Fibroblast of lung (primary cell): ENCODE measurements around the gene NTN1. TPM values are rescaled to one million over a fixed set of nuclear protein-coding genes. Genes with fewer than 3 reads are reported as not detected.

Experiments used
- DNase-seq, 2 donors: peaks; one replicate each; pipeline versions ENCODE4 v3.0.0 to v3.0.0-alpha.2; 2010; ENCODE audit warnings: low read depth in 2 of 2
- H2AFZ ChIP-seq: 2 replicates; pipeline ENCODE4 v1.5.1; 2012; ENCODE audit warnings: low read length, control low read depth, inconsistent platforms
- H3K27ac ChIP-seq: 2 replicates; pipeline ENCODE4 v1.5.1; 2011; ENCODE audit warnings: low read length, control low read depth; ENCODE audit not compliant: insufficient read depth
- H3K27me3 ChIP-seq: 2 replicates; pipeline ENCODE4 v1.5.1; 2011; ENCODE audit warnings: mild to moderate bottlenecking, low read length; ENCODE audit not compliant: control insufficient read depth, insufficient read depth
- H3K36me3 ChIP-seq: 2 replicates; pipeline ENCODE4 v1.5.1; 2011; ENCODE audit warnings: low read length; ENCODE audit not compliant: control insufficient read depth, insufficient read depth
- H3K4me1 ChIP-seq: 2 replicates; pipeline ENCODE4 v1.5.1; 2011; ENCODE audit warnings: low read length; ENCODE audit not compliant: control insufficient read depth, insufficient read depth; ENCODE audit errors: extremely low read depth
- H3K4me2 ChIP-seq: 2 replicates; pipeline ENCODE4 v1.5.1; 2011; ENCODE audit warnings: low read length, control low read depth; ENCODE audit not compliant: insufficient read depth; ENCODE audit errors: extremely low read depth
- H3K4me3 ChIP-seq, 4 experiments: fragments of 200-600 bp in 1 of 4; sonication (generic) in 1 of 4; replicated peaks in 1 of 4; 2 replicates each; pipeline ENCODE4 v1.5.1; 2011 to 2016; ENCODE audit warnings: low read length in 4 of 4, low read depth in 3 of 4, mild to moderate bottlenecking in 3 of 4, control low read depth in 2 of 4, inconsistent platforms in 1 of 4, mixed read lengths in 1 of 4; ENCODE audit not compliant: insufficient read depth in 1 of 4; ENCODE audit errors: control extremely low read depth in 1 of 4
- H3K79me2 ChIP-seq: 2 replicates; pipeline ENCODE4 v1.5.1; 2012; ENCODE audit warnings: mild to moderate bottlenecking, low read length, inconsistent platforms; ENCODE audit not compliant: control insufficient read depth, insufficient read depth
- H3K9ac ChIP-seq: 2 replicates; pipeline ENCODE4 v1.5.1; 2011; ENCODE audit warnings: mild to moderate bottlenecking, low read length, control low read depth; ENCODE audit not compliant: insufficient read depth
- H3K9me3 ChIP-seq: 2 replicates; pipeline ENCODE4 v1.5.1; 2012; ENCODE audit warnings: low read depth, low read length; ENCODE audit not compliant: control insufficient read depth, insufficient read depth
- H4K20me1 ChIP-seq: 2 replicates; pipeline ENCODE4 v1.5.1; 2011; ENCODE audit warnings: low read length; ENCODE audit not compliant: control insufficient read depth, insufficient read depth; ENCODE audit errors: extremely low read depth
- EZH2 ChIP-seq: IDR thresholded peaks from 2 replicates; pipeline ENCODE4 v1.5.1; 2012; ENCODE audit warnings: low read length, control low read depth, mild to moderate bottlenecking; ENCODE audit errors: missing control alignments
- polyA plus RNA-seq, 2 donors: library from polyadenylated mRNA; depleted of rRNA in 1 of 2; stranded (reverse) in 1 of 2; unstranded in 1 of 2; fragments of >200 nt; gene quantifications; 2 replicates each; pipeline ENCODE4 v1.2.1, GENCODE V29; 2011 to 2012; ENCODE audit warnings: missing spikeins in 1 of 2
- total RNA-seq: library from RNA; depleted of rRNA; stranded (reverse); fragments of >200 nt; gene quantifications from 2 replicates; pipeline ENCODE4 v1.2.1, GENCODE V29; 2014
- TF ChIP-seq, protein P1 (sequence below), 2 donors: IDR thresholded peaks in 1 of 2; conservative IDR thresholded peaks in 1 of 2; 1 replicate in 1 of 2; 2 replicates in 1 of 2; pipeline ENCODE4 v1.5.1; 2011 to 2012; ENCODE audit warnings: low read length in 2 of 2, control low read depth in 1 of 2, inconsistent platforms in 1 of 2, low read depth in 1 of 2, mild to moderate bottlenecking in 1 of 2

NTN1 gene
- total and polyA plus RNA-seq, 2 donors (not counting 1 experiment from before 2014, with no cell fraction given): 0.17 to 3.1 TPM

DNA sequence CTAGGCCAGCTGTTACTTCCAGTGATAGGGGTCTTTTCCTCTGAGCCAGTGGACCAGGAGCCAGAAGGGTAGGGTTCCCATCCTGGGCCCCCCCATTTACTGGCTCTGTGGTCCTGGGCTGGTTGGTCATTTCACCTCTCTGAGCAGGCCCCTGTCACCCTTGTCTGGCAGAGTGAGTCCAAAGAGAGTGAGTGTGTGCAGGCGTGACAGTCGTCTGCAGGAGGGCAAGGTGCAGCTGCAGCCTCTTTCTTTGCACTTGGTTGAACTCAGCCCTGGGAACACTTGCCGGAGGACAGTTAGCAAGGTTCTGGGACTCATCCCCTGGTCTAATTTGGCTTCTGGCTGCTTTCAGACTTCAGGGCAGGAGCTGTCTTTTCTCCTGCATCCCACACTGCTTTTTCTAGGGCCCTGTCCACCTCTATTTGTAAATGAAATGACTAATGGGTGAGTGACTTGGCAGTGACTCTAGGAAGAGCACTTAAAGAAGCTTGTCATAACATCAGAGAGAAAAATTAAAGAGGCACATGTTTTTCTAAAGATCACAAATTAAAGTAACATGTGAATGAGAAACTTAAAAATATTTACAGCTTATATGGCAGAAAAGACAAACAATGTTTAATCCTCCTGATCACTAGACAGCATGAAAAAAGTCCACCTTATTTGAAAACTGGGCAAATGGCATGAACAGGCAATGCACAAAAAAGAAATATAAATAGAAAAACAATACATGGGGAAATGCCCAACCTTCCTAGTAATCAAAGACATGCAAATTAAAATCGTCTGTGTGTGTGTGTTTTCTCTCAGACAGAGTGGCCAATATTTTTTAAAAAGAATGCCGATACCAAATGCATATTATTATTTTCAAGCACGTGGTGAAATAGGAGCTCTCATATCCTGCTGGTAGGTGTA lies 137.5 kb downstream of the NTN1 start:
- Histone ChIP-seq H3K27ac (no peak overlapping the region), H4K20me1 (no peaks in the 10 kb centered on the region), H3K9ac (no peak overlapping the region), H2AFZ (no peak overlapping the region), H3K9me3 (no peaks in the 10 kb centered on the region), H3K36me3 (no peaks in the 10 kb centered on the region), H3K4me3 (no peak overlapping the region), H3K4me1 (peaks cover 2% of the 10 kb centered on the region), H3K27me3 (no peaks in the 10 kb centered on the region), H3K79me2 (no peaks in the 10 kb centered on the region), H3K4me2 (no peak overlapping the region)
- peak in 1 of 2 donors; percentile 10 for DNase-seq
- TF ChIP-seq, protein P1, sequence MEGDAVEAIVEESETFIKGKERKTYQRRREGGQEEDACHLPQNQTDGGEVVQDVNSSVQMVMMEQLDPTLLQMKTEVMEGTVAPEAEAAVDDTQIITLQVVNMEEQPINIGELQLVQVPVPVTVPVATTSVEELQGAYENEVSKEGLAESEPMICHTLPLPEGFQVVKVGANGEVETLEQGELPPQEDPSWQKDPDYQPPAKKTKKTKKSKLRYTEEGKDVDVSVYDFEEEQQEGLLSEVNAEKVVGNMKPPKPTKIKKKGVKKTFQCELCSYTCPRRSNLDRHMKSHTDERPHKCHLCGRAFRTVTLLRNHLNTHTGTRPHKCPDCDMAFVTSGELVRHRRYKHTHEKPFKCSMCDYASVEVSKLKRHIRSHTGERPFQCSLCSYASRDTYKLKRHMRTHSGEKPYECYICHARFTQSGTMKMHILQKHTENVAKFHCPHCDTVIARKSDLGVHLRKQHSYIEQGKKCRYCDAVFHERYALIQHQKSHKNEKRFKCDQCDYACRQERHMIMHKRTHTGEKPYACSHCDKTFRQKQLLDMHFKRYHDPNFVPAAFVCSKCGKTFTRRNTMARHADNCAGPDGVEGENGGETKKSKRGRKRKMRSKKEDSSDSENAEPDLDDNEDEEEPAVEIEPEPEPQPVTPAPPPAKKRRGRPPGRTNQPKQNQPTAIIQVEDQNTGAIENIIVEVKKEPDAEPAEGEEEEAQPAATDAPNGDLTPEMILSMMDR (conservative IDR thresholded peaks at IDR 0.05 in 1 of 2, IDR thresholded peaks at IDR 0.05 in 1 of 2; ENCODE audit: low read depth in 1 of 2, low read length in 2 of 2): no peak
- TF ChIP-seq EZH2: no peak

DNA sequence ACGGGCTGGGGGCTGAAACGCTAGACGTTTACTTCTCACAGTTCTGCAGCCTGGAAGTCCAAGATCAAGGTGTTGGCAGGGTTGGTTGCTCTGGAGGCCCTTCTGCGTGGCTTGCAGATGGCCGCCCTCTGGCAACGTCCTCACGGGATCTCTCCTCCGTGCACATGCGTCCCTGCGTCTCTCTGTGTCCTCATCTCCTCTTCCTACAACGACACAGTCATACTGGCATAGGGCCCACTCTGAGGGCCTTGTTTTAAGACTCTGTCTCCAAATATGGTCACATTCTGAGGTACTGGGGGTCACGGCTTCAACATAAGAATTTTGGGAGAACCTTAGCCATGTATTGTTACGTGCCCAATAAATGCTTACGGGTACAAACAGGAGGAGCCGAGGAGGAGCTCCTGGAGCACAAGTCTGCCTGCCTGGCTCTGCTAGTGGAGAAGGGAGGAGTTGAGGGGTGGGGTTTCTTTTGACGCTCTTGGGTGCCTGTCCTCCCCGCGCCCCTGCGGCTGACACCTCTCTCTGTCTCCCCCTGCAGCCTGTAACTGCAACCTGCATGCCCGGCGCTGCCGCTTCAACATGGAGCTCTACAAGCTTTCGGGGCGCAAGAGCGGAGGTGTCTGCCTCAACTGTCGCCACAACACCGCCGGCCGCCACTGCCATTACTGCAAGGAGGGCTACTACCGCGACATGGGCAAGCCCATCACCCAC lies 141.1 kb downstream of the NTN1 start:
- Histone ChIP-seq H3K9me3 (no peaks in the 10 kb centered on the region), H3K9ac (no peak overlapping the region), H3K4me3 (no peak overlapping the region), H3K27me3 (no peaks in the 10 kb centered on the region), H2AFZ (no peak overlapping the region), H3K79me2 (no peaks in the 10 kb centered on the region), H3K36me3 (no peaks in the 10 kb centered on the region), H4K20me1 (no peaks in the 10 kb centered on the region), H3K4me1 (peaks cover 2% of the 10 kb centered on the region), H3K4me2 (no peak overlapping the region), H3K27ac (no peak overlapping the region)
- no peak for DNase-seq
- no peak for TF ChIP-seq EZH2
- TF ChIP-seq, protein P1 (conservative IDR thresholded peaks at IDR 0.05 in 1 of 2, IDR thresholded peaks at IDR 0.05 in 1 of 2; ENCODE audit: low read depth in 1 of 2, low read length in 2 of 2): no peak

DNA sequence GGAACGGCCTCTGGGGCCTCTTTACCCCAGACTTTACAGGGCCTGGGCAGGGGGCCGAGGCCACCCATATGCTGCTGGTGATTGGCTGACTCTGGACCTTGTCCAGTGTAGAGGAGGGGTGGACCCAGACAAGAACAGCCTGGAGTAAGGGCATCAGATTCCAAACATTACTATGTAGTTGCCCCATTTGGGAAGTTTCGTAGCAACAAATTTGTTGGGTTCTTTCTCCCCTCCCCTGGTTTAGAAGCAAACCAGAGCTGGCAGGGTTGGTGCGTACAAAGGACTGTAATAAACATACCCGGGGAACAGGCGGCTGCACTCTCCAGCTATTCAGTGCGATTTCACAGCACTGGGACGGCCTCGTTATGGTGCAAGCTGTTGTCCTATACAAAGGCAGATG lies 145.5 kb downstream of the NTN1 start:
- H3K4me2 ChIP-seq: no peak overlapping the region
- no peaks in the 10 kb centered on the region for H4K20me1 ChIP-seq
- no peaks in the 10 kb centered on the region for H3K27me3 ChIP-seq
- no peaks in the 10 kb centered on the region for H3K9me3 ChIP-seq
- H3K36me3 ChIP-seq: no peaks in the 10 kb centered on the region
- DNase-seq: no peak
- H2AFZ ChIP-seq: no peak overlapping the region
- H3K4me3 ChIP-seq: no peak overlapping the region
- no peak overlapping the region for H3K9ac ChIP-seq
- TF ChIP-seq EZH2: no peak
- TF ChIP-seq, protein P1 (conservative IDR thresholded peaks at IDR 0.05 in 1 of 2, IDR thresholded peaks at IDR 0.05 in 1 of 2; ENCODE audit: low read depth in 1 of 2, low read length in 2 of 2): no peak
- H3K27ac ChIP-seq: no peak overlapping the region
- peaks cover 2% of the 10 kb centered on the region for H3K4me1 ChIP-seq
- H3K79me2 ChIP-seq: no peaks in the 10 kb centered on the region
